SK-N-SH treated with all-trans-retinoic acid at 6 μM for 48 hours (cell line): ENCODE measurements around the gene KCP.

Source experiments
- CREB5 ChIP-seq: fragments of 250-450 bp; sonication (Bioruptor Pico); IDR thresholded peaks from 2 replicates; pipeline ENCODE4 v1.5.1; 2020; ENCODE audit warnings: low read depth, mild to moderate bottlenecking, moderate library complexity
- PPARA ChIP-seq: fragments of 250-450 bp; sonication (Bioruptor Pico); IDR thresholded peaks from 2 replicates; pipeline ENCODE4 v1.5.0; 2020; ENCODE audit warnings: mild to moderate bottlenecking, borderline replicate concordance
- ZNF8 ChIP-seq: fragments of 450-650 bp; formaldehyde crosslinking; IDR thresholded peaks from 2 replicates; pipeline ENCODE4 v1.5.0; 2020; ENCODE audit warnings: mild to moderate bottlenecking, moderate library complexity

DNA sequence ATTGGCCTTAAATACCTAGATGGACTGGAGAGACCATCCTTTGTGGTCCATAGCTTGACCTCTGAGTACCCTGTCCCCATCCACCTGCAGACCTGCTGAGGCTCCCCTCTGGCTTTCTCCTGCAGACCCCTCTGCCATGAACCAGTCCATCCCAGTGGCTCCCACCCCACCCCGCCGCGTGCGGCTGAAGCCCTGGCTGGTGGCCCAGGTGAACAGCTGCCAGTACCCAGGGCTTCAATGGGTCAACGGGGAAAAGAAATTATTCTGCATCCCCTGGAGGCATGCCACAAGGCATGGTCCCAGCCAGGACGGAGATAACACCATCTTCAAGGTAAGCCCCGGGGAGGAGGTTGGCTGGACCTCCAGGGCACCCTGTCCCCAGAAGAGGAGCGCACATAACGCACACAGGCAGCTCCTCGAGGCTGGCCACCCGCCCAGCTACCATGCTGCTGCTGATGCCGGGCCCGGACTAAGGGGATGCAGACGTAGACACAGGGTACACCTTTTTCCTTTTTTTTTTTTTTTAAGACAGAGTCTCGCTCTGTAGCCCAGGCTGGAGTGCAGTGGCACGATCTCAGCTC, 31.5 kb upstream of the KCP start:
- TF ChIP-seq ZNF8 (CRISPR knock-in tag) = no peak
- TF ChIP-seq CREB5 (CRISPR knock-in tag) = no peak
- no peak for TF ChIP-seq PPARA (CRISPR knock-in tag)
